HEK293T (cell line): ENCODE results near the gene CDH4.

Source experiments
- CTCF ChIA-PET: fragments of 350-600 bp; formaldehyde crosslinking; extraction: SDS; loops from one replicate; lab custom pipeline; 2021; ENCODE audit warnings: antibody characterized with exemption, inconsistent platforms; lab: Yijun Ruan, JAX
- POLR2A ChIA-PET: fragments of 350-600 bp; formaldehyde crosslinking; extraction: SDS; loops from one replicate; lab custom pipeline; 2020; ENCODE audit warnings: antibody characterized with exemption, inconsistent platforms; lab: Yijun Ruan, JAX
- DNase-seq: peaks from one replicate; pipeline ENCODE4 v3.0.0; 2012; ENCODE audit warnings: mixed read lengths; ENCODE audit errors: extremely low spot score
- ARNT ChIP-seq: fragments of 450-650 bp; IDR thresholded peaks from 2 replicates; pipeline ENCODE4 v1.6.1; 2017; ENCODE audit warnings: mild to moderate bottlenecking
- BHLHE40 ChIP-seq: fragments of 450-650 bp; IDR thresholded peaks from 2 replicates; pipeline ENCODE4 v1.6.1; 2016; ENCODE audit warnings: mild to moderate bottlenecking, moderate library complexity, borderline replicate concordance
- CTBP1 ChIP-seq: fragments of 450-650 bp; IDR thresholded peaks from 2 replicates; pipeline ENCODE4 v1.6.1; 2016; ENCODE audit warnings: borderline replicate concordance
- ELF4 ChIP-seq: fragments of 450-650 bp; IDR thresholded peaks from 2 replicates; pipeline ENCODE4 v1.6.1; 2017; ENCODE audit warnings: antibody characterized with exemption
- FOXA1 ChIP-seq: fragments of 450-650 bp; IDR thresholded peaks from 2 replicates; pipeline ENCODE4 v1.6.1; 2016; ENCODE audit warnings: mild to moderate bottlenecking
- FOXK2 ChIP-seq: fragments of 450-650 bp; IDR thresholded peaks from 2 replicates; pipeline ENCODE4 v1.6.1; 2016; ENCODE audit warnings: mild to moderate bottlenecking
- FOXM1 ChIP-seq: fragments of 450-650 bp; IDR thresholded peaks from 2 replicates; pipeline ENCODE4 v1.6.1; 2017; ENCODE audit warnings: mild to moderate bottlenecking, borderline replicate concordance
- HDGF ChIP-seq: fragments of 450-650 bp; IDR thresholded peaks from 2 replicates; pipeline ENCODE4 v1.6.1; 2017; ENCODE audit warnings: antibody characterized with exemption, borderline replicate concordance
- L3MBTL2 ChIP-seq: fragments of 450-650 bp; conservative IDR thresholded peaks from 2 replicates; pipeline ENCODE4 v1.6.1; 2016; ENCODE audit warnings: mild to moderate bottlenecking
- LEF1 ChIP-seq: fragments of 450-650 bp; IDR thresholded peaks from 2 replicates; pipeline ENCODE4 v1.6.1; 2017; ENCODE audit warnings: mild to moderate bottlenecking, borderline replicate concordance
- NFRKB ChIP-seq: fragments of 450-650 bp; IDR thresholded peaks from 2 replicates; pipeline ENCODE4 v1.6.1; 2016; ENCODE audit warnings: mild to moderate bottlenecking, moderate library complexity
- SP1 ChIP-seq: fragments of 450-650 bp; IDR thresholded peaks from 2 replicates; pipeline ENCODE4 v1.6.1; 2017
- SUZ12 ChIP-seq: fragments of 450-650 bp; IDR thresholded peaks from 2 replicates; pipeline ENCODE4 v1.6.1; 2016; ENCODE audit warnings: mild to moderate bottlenecking
- TARDBP ChIP-seq: fragments of 450-650 bp; IDR thresholded peaks from 2 replicates; pipeline ENCODE4 v1.6.1; 2016
- ZNF384 ChIP-seq: fragments of 450-650 bp; IDR thresholded peaks from 2 replicates; pipeline ENCODE4 v1.6.1; 2016
- TF ChIP-seq, protein P1 (sequence below): fragments of 450-650 bp; IDR thresholded peaks from 2 replicates; pipeline ENCODE4 v1.6.1; 2016

CDH4 gene

DNA sequence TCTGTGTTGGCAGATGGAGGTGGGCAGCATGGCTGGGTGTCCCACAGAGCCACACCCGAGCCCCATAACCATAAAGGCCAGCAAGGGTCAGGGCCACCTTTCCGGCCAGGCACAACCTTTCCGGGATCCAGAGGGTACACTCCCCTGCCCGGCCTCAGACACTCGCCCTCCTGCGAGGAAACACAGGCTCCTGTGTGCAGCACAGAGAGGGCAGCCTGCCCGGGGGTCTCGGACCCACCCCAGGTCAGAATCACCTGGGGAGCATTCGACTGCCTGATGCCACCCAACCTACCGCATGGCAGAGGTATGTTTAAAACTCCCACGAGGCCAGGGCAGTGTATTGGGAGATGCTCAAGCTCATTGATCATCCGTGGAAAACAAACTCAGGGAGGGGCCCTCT lies 553.3 kb downstream of the CDH4 start:
- POLR2A ChIA-PET, result no interaction called here

DNA sequence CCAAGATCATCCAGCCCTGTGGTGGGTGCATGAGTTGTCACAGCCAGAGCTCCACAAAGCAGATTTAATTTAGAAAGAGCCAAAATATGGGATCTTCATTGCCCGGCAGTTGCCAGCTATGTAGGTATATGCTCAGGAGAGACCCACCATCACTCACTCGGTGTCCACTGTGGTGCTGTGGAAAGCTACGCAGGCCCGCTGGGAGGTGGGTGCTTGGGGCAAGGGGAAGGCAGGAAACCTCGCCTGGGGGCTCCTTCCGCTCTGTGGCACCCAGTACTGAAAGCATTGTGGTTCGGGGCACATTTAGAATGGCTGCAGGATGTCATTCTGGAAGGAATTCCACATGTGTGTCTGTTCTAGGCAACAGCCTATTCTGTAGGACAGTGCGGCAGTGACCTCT lies 553.7 kb downstream of the CDH4 start:
- DNase-seq, result no peak
- POLR2A ChIA-PET, result no interaction called here
- CTCF ChIA-PET, result no interaction called here
- TF ChIP-seq NFRKB, result no peak

More for the DNA sequence above, 553.3 kb downstream of the CDH4 start:
- no peak for TF ChIP-seq FOXK2
- DNase-seq, result no peak
- CTCF ChIA-PET, result no interaction called here

DNA sequence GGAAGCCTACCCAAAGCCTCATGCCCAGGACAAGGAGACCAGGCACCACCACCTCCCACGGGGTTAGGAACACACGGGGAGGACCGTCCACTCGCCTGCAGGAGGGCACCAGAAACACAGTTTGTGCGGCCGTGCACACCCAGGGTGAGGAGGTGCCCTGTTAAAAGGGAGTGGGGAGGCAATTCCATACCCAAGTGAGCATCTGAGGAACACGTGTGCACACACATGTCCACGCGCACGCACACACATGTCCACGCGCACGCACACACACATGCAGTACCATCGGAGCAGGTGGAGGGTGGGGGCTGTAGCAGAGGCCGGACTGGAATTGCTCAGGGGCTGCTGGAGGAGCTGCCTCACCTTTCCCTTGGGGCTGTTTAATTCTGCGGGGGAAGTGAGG lies 554.3 kb downstream of the CDH4 start:
- TF ChIP-seq ARNT (no peak), FOXM1 (no peak), TARDBP (no peak), FOXA1 (no peak), HDGF (no peak), ELF4 (no peak), L3MBTL2 (no peak), CTBP1 (no peak), BHLHE40 (no peak), FOXK2 (no peak), ZNF384 (no peak), NFRKB (no peak), SP1 (no peak), SUZ12 (no peak), LEF1 (no peak)
- TF ChIP-seq, protein P1, sequence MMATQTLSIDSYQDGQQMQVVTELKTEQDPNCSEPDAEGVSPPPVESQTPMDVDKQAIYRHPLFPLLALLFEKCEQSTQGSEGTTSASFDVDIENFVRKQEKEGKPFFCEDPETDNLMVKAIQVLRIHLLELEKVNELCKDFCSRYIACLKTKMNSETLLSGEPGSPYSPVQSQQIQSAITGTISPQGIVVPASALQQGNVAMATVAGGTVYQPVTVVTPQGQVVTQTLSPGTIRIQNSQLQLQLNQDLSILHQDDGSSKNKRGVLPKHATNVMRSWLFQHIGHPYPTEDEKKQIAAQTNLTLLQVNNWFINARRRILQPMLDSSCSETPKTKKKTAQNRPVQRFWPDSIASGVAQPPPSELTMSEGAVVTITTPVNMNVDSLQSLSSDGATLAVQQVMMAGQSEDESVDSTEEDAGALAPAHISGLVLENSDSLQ, result no peak
- POLR2A ChIA-PET, result no interaction called here
- CTCF ChIA-PET, result no interaction called here

DNA sequence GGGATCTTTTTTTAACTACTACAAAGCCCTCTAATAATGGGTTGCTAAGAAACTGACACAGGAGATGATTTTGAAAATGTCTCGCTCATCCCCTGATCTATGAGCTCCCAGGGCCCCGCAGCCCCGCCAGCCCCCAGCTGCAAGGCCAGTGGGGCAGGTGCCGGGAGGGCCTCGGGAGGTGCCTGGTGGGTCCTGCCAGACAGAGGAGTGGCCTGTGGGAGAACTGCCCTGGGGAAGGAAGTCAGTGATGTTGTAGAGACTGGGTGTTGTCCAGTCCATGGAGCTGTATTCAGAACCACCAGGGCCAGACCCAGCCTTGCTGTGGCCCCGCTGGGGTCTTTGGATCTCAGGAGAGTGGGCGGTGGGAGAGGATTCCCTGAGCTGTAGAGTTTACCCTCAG lies 554.9 kb downstream of the CDH4 start:
- CTCF ChIA-PET, result no interaction called here
- POLR2A ChIA-PET, result no interaction called here
- DNase-seq, result no peak
- TF ChIP-seq L3MBTL2, result no peak
- no peak for TF ChIP-seq SUZ12
- TF ChIP-seq SP1, result no peak
- TF ChIP-seq CTBP1, result no peak
- TF ChIP-seq, protein P1, result no peak
- TF ChIP-seq NFRKB, result no peak
- no peak for TF ChIP-seq FOXA1
- TF ChIP-seq FOXK2, result no peak

More for the DNA sequence above, 554.3 kb downstream of the CDH4 start:
- no peak for DNase-seq

DNA sequence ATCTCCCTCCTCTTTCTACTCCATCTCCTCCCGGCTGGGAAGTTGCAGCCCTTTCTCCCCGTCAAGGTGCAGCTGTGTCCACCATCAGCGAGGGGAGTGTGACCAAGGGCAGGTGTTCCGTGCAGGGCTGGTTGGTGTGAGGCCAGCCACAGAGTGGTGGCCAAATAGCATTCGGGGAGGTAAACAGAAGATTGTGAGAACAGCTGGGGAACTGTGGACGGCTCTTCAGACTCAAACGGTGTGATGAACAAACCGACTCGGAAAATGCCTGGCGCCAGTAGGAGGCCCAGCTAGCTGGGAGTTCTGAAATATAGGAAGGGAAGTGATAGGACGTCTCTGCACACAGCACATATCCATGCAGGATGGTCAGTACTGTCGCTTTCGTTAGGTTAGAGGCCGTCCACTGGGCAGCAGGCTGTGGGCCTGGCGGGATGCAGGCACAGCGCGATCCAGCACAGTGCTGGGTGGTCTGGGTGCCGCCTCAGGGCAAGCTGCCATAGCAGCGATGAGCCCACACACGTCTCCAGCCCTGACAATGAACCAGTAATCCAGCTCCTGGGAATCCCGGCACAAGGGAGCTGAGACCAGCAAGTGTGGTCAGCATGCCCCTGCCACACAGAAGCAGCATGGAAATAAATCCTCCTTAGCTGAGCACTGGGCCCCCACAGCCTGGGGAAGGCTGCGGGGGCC lies 555.6 kb downstream of the CDH4 start:
- no peak for DNase-seq
- ChIA-PET POLR2A (no interaction called here), CTCF (no interaction called here)
- TF ChIP-seq SUZ12 (no peak), FOXK2 (no peak), CTBP1 (no peak), TARDBP (no peak), FOXA1 (no peak), SP1 (no peak), HDGF (no peak), NFRKB (no peak), FOXM1 (no peak), ARNT (no peak), L3MBTL2 (no peak), LEF1 (no peak)

DNA sequence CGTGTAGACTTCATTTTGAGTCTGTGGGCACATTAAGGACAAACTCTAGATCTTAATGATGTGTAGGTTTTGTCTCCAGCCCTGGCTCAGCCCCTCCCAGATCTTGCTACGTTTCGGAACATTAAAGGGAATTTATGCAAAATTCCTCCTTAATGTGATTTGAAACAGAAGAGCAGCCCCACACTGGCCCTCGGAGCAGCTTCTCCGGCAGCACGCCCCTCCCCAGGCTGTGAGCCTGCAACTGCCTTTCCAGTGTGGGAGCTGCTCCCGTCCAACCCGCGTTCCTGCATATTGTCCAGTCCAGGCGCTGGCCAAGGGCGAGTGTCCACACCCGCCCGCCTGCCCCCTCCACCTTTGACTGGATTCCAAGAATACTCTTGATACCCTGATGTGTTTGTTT lies 556.4 kb downstream of the CDH4 start:
- ChIA-PET POLR2A (no interaction called here), CTCF (no interaction called here)
- TF ChIP-seq SUZ12, result no peak
- TF ChIP-seq HDGF, result no peak
- TF ChIP-seq FOXK2, result no peak
- TF ChIP-seq TARDBP, result no peak
- no peak for TF ChIP-seq LEF1
- no peak for TF ChIP-seq ELF4
- TF ChIP-seq BHLHE40, result no peak
- TF ChIP-seq, protein P1, result no peak
- no peak for TF ChIP-seq FOXM1
- no peak for TF ChIP-seq ARNT
- TF ChIP-seq SP1, result no peak
- no peak for TF ChIP-seq ZNF384
- no peak for TF ChIP-seq CTBP1
- TF ChIP-seq L3MBTL2, result no peak
- no peak for TF ChIP-seq NFRKB
- TF ChIP-seq FOXA1, result no peak
- no peak for DNase-seq
